ENCODE data around the gene REEP1.
"Not testable (repeated sequence)": the region's sequence is repeated elsewhere in the genome, so short reads cannot be mapped to it uniquely, and the experiment has no call there.

REEP1 gene

GRCh38 chr2:86345783-86346370 lies 8.5 kb upstream of the REEP1 start:
- not testable (repeated sequence) for DNase-seq (ENCODE audit: low read depth in 2 of 2)

- DNase-seq (ENCODE audit: low read depth in 2 of 2) = no peak
These were observed 7.0 kb upstream of the REEP1 start for GRCh38 chr2:86344404-86344803.

- no peak for DNase-seq (ENCODE audit: low read depth in 2 of 2)
These were observed 5.1 kb upstream of the REEP1 start for GRCh38 chr2:86342488-86342887.

GRCh38 chr2:86341470-86341869 lies 4.0 kb upstream of the REEP1 start:
- no peak for DNase-seq (ENCODE audit: low read depth in 2 of 2)

- DNase-seq (ENCODE audit: low read depth in 2 of 2) = no peak
These were observed 1.4 kb upstream of the REEP1 start for GRCh38 chr2:86338778-86339295.

GRCh38 chr2:86336675-86337243 lies 667 bp downstream of the REEP1 start:
- no peak for DNase-seq (ENCODE audit: low read depth in 2 of 2)

- DNase-seq (ENCODE audit: low read depth in 2 of 2) = no peak
These were observed 1.4 kb downstream of the REEP1 start for GRCh38 chr2:86335865-86336674.

GRCh38 chr2:86333378-86333777 lies 4.0 kb downstream of the REEP1 start:
- DNase-seq (ENCODE audit: low read depth in 2 of 2) = no peak

- DNase-seq (ENCODE audit: low read depth in 2 of 2) = no peak
These were observed 4.8 kb downstream of the REEP1 start for GRCh38 chr2:86332654-86333053.

GRCh38 chr2:86331384-86331783 lies 6.0 kb downstream of the REEP1 start:
- no peak for DNase-seq (ENCODE audit: low read depth in 2 of 2)

GRCh38 chr2:86330001-86330400 lies 7.4 kb downstream of the REEP1 start:
- DNase-seq (ENCODE audit: low read depth in 2 of 2) = no peak

GRCh38 chr2:86323273-86324021 lies 14.0 kb downstream of the REEP1 start:
- no peak for DNase-seq (ENCODE audit: low read depth in 2 of 2)

- DNase-seq (ENCODE audit: low read depth in 2 of 2) = no peak
These were observed 17.5 kb downstream of the REEP1 start for GRCh38 chr2:86319700-86320580.

- DNase-seq (ENCODE audit: low read depth in 2 of 2) = no peak
These were observed 22.3 kb downstream of the REEP1 start for GRCh38 chr2:86315084-86315483.

GRCh38 chr2:86314125-86314524 lies 23.3 kb downstream of the REEP1 start:
- DNase-seq (ENCODE audit: low read depth in 2 of 2) = no peak

- no peak for DNase-seq (ENCODE audit: low read depth in 2 of 2)
These were observed 24.1 kb downstream of the REEP1 start for GRCh38 chr2:86313341-86313740.

GRCh38 chr2:86311879-86312278 lies 25.5 kb downstream of the REEP1 start:
- no peak for DNase-seq (ENCODE audit: low read depth in 2 of 2)

GRCh38 chr2:86309966-86310365 lies 27.5 kb downstream of the REEP1 start:
- no peak for DNase-seq (ENCODE audit: low read depth in 2 of 2)

- no peak for DNase-seq (ENCODE audit: low read depth in 2 of 2)
These were observed 28.3 kb downstream of the REEP1 start for GRCh38 chr2:86308984-86309695.

- DNase-seq (ENCODE audit: low read depth in 2 of 2) = no peak
These were observed 29.1 kb downstream of the REEP1 start for GRCh38 chr2:86308356-86308755.

GRCh38 chr2:86307431-86307830 lies 30.0 kb downstream of the REEP1 start:
- DNase-seq (ENCODE audit: low read depth in 2 of 2) = no peak

Data from activated CD8-positive, alpha-beta memory T cell treated with anti-CD3 and anti-CD28 coated beads for 4 hours (primary cell).